HUES64 (cell line): ENCODE measurements around the gene TCF7.

ENCODE experiments used
- H3K27ac ChIP-seq: 2 replicates; pipeline ENCODE4 v1.7.0; 2013; ENCODE audit warnings: low read depth, low read length, inconsistent platforms
- H3K27me3 ChIP-seq: 2 replicates; pipeline ENCODE4 v1.6.1; 2013; ENCODE audit warnings: mild to moderate bottlenecking, low read length; ENCODE audit not compliant: insufficient read depth
- H3K36me3 ChIP-seq: 2 replicates; pipeline ENCODE4 v1.6.1; 2013; ENCODE audit warnings: mild to moderate bottlenecking, low read length; ENCODE audit not compliant: insufficient read depth
- H3K4me1 ChIP-seq: 2 replicates; pipeline ENCODE4 v1.6.1; 2013; ENCODE audit warnings: mild to moderate bottlenecking, low read length, moderate library complexity; ENCODE audit not compliant: insufficient read depth
- H3K4me3 ChIP-seq: 2 replicates; pipeline ENCODE4 v1.5.1; 2013; ENCODE audit warnings: mild to moderate bottlenecking, low read length, moderate library complexity
- H3K9ac ChIP-seq: 2 replicates; pipeline ENCODE4 v1.6.1; 2013; ENCODE audit warnings: mild to moderate bottlenecking, low read depth, low read length
- H3K9me3 ChIP-seq: 2 replicates; pipeline ENCODE4 v1.6.1; 2013; ENCODE audit warnings: low read depth, low read length; ENCODE audit not compliant: insufficient read depth
- WGBS: fragments of 150-250, 120-280 bp; methylation state at CpG from one replicate; pipeline ENCODE4 v1.1.7; 2013; ENCODE audit warnings: missing lambda C conversion rate; 5-methylcytosine and 5-hydroxymethylcytosine counted together

TCF7 gene

DNA sequence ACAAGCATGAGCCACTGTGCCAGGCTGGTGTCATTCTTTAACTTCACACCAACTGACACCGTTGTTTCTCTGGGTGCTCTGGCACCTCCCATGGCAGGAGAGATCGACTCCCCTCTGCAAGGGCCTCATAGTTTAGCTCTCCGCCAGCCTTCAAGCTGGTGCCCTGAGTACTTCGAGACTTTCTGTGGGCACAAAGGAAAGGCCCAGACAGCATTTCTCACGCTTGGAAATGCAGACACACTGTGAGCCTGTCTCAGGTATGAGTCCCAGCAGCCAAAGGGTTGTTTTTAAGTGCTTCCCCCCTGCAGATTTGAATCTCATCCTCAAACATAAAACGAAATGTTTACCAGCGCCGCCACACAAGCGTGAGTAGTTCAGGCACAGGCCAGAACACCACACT lies 11.1 kb upstream of the TCF7 start:
- Histone ChIP-seq H3K36me3 (no peaks in the 10 kb centered on the region), H3K27ac (no peak overlapping the region), H3K4me1 (peaks cover 31% of the 10 kb centered on the region), H3K27me3 (peaks cover 15% of the 10 kb centered on the region; the same call in 1 of the 2 replicates), H3K4me3 (no peak overlapping the region), H3K9me3 (no peaks in the 10 kb centered on the region), H3K9ac (no peak overlapping the region)
- WGBS: 90% methylated on average over 9 of the region's 9 CpGs

DNA sequence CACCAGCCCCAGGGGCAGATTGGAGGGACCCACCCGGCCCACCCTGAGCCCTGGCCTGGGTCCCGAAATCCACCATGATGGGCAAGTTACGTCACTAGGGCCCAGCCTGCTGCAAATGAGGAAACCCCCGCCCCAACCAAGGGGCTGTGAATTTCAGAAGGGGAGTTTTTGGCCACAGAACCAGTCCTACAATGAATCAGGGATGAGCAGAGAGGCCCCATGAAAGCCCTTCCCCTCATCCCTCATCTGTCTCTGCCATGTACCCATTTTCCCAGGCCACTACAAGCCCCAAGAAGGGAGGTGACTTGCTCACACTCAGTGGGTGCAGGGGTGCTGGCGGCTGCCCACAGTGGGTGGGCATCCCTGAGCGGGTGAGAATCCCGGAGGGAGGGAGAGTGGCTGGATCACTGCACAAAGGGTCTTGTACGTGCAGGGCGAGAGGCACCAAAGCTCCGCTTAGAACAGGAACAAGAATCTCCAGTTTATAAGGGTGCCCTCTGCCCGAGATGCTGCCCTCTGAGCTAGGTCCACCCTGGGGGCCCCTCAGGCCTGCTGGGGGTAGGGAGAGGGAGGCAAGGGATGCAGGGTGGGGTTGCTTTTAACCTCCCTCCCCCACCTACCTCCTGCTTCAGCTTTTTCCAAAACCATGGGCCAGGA lies 10.4 kb upstream of the TCF7 start:
- Histone ChIP-seq H3K4me3 (no peak overlapping the region), H3K36me3 (no peaks in the 10 kb centered on the region), H3K9me3 (no peaks in the 10 kb centered on the region), H3K27me3 (peaks cover 8% of the 10 kb centered on the region; the same call in 1 of the 2 replicates), H3K9ac (no peak overlapping the region), H3K4me1 (peaks cover 26% of the 10 kb centered on the region), H3K27ac (no peak overlapping the region)
- 91% methylated on average over 11 of the region's 11 CpGs for WGBS

DNA sequence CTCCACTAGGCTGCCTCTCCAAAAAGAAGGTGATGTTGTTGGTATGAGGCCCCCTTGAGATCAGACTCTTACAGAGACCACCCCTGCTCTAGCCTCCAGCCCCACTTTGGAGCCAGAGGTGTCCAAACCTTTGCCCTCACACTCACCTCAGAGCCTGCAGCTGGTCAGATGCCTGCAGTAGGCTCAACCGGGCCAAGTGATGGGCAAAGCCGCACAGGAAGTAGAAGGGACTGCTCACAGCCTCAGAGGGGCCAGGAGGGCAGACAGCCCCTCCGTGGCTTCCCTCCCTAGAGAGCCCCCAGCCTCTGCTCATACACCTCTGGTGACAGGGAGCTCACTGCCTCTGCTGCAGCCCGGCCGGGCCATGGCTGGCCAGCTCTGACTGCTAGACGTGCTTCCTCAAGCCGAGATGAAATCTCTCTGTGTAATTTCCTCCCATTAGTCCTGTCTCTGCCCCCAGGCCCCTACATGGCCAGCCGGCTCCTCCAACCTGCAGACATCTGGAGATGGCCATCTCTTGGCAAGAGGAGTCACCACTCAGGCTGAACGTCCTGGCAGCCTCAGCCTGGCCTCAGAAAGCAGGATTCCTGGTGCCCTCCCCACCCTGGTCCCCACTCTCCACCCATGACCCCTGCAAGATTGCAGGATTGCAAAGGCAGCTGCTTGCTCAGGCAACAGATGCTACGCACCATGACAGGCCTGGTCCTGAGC lies 7.3 kb upstream of the TCF7 start:
- H3K36me3 ChIP-seq: no peaks in the 10 kb centered on the region
- peaks cover 8% of the 10 kb centered on the region; the same call in 1 of the 2 replicates for H3K27me3 ChIP-seq
- peaks cover 5% of the 10 kb centered on the region; the same call in 1 of the 2 replicates for H3K4me1 ChIP-seq
- no peak overlapping the region for H3K4me3 ChIP-seq
- H3K9ac ChIP-seq: no peak overlapping the region
- no peak overlapping the region for H3K27ac ChIP-seq
- WGBS: 89% methylated on average over 10 of the region's 10 CpGs
- no peaks in the 10 kb centered on the region for H3K9me3 ChIP-seq

DNA sequence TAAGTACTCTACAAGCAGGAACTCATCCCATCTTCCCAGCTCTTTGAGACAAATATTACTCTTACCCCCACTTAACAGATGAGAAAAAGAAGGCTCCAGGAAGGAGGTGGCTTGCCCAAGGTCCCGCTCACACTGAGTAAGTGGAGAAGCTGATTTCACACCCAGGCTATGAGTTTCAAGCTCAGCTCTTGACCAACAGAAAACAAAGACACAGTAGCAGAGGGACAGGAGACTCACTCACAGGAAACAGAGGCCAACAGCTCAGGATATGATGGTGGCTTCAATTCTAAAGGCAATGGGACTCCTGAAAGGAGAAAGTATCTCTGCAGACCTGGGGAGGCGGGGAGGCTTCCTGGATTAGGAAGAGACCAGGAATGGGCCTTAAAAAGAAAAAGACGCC lies 6.7 kb upstream of the TCF7 start:
- Histone ChIP-seq H3K9ac (no peak overlapping the region), H3K36me3 (no peaks in the 10 kb centered on the region), H3K4me3 (no peak overlapping the region), H3K4me1 (peaks cover 5% of the 10 kb centered on the region; the same call in 1 of the 2 replicates), H3K27me3 (peaks cover 14% of the 10 kb centered on the region), H3K9me3 (no peaks in the 10 kb centered on the region), H3K27ac (no peak overlapping the region)
- WGBS: 89% methylated on average over 3 of the region's 3 CpGs

DNA sequence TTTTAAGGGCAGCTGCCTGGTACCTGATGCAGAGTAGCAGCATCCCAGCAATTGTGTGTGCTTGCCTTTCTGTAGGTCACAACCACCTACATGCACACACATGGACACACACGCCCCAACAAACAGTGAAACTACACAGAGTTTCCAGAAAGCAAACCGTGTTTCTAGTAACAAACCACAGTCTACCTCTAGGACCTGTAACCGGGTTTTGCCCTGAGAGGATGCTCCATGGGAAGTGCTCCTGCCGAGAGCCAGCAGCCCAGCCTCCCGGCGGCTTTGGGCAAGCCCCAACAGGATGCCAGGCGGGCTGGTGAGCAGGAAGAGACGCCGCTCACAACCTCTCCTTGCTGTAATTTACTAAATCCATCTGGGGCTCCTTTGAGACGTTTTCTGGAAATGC lies 4.1 kb upstream of the TCF7 start:
- H3K4me1 ChIP-seq: peaks cover 8% of the 10 kb centered on the region
- H3K27me3 ChIP-seq: peaks cover 27% of the 10 kb centered on the region
- no peak overlapping the region for H3K9ac ChIP-seq
- H3K4me3 ChIP-seq: no peak overlapping the region
- no peaks in the 10 kb centered on the region for H3K36me3 ChIP-seq
- H3K27ac ChIP-seq: no peak overlapping the region
- H3K9me3 ChIP-seq: no peaks in the 10 kb centered on the region
- 60% methylated on average over 10 of the region's 10 CpGs for WGBS

DNA sequence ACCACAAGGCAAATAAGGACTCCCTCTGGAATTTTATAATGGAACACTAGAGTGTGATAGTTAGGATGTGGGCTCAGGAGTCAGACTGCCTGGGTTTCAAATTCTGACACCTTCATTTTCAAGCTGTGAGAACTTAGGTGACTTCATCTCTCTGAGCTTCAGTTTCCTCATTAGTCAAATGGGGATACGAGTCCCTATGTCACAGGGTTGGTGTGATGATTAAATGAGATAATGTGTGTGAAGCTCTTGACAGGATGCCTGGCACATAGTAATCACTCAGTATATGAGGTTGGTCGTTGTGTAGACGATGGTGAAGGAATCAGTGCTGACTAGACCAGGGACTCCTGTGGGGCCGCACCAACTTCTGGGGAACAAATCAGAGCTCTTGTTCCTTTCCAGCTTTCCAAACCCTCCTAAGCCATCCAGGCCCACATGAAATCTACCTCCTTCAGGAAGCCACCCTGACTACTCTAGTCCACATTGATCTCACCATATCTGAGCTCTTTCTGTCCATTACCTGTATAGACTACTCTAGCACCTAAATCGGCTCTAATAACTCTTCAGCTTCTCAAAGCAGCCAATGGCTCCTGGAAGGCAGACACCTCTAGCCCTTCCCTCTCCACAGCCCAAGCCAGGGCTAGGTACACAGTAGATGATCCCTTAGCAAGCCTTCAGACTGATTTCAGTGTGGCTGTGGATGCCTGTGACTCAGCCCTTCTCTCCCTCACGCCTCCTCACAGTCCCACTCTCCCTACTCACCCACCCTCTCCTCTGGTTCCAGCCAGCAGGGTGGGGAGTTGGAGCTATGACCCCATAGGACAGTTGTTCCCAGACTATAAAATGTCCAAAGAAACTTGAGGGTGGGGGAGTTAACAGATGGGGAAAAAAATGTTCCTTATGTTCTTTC lies 2.5 kb upstream of the TCF7 start:
- Histone ChIP-seq H3K36me3 (peaks cover 3% of the 10 kb centered on the region; the same call in 1 of the 2 replicates), H3K27ac (no peak overlapping the region), H3K4me3 (no peak overlapping the region), H3K4me1 (peaks cover 12% of the 10 kb centered on the region), H3K9ac (no peak overlapping the region), H3K9me3 (no peaks in the 10 kb centered on the region), H3K27me3 (peaks cover 27% of the 10 kb centered on the region)
- 89% methylated on average over 6 of the region's 6 CpGs for WGBS

DNA sequence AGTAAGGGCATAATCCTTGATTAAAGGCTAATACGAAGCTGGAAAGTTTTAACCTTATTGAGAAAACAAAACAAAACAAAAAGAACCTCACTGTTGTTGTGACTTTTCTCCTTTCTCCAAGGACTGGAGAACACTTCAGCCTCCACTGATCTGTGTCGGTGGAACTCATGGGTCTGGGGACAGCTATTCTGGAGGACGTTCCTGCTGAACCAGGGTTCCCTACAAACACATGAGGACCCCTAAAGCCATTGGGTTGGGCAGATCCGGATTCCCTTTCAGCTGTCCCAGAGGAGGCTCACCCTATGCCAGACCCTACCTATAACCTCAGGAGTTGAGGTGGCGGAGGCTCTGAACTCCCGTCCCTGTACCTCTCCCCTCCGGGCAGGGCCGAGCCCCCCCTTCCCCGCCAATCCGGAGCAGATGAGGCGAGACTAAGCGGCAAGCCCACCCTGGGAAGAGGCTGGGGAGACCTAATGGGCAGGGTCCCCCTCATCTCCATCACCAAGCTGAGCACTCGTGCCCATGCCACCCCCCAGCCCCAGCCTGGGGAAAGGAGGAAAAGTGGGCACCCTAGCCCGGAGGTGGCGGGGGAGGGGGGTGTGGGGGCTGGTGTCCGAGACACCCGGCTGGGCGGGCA lies 1.6 kb upstream of the TCF7 start:
- H3K9me3 ChIP-seq: no peaks in the 10 kb centered on the region
- no peak overlapping the region for H3K9ac ChIP-seq
- H3K4me3 ChIP-seq: no peak overlapping the region
- WGBS: 93% methylated on average over 18 of the region's 18 CpGs
- peaks cover 12% of the 10 kb centered on the region for H3K4me1 ChIP-seq
- H3K36me3 ChIP-seq: peaks cover 9% of the 10 kb centered on the region; the same call in 1 of the 2 replicates
- H3K27me3 ChIP-seq: peaks cover 27% of the 10 kb centered on the region
- no peak overlapping the region for H3K27ac ChIP-seq

DNA sequence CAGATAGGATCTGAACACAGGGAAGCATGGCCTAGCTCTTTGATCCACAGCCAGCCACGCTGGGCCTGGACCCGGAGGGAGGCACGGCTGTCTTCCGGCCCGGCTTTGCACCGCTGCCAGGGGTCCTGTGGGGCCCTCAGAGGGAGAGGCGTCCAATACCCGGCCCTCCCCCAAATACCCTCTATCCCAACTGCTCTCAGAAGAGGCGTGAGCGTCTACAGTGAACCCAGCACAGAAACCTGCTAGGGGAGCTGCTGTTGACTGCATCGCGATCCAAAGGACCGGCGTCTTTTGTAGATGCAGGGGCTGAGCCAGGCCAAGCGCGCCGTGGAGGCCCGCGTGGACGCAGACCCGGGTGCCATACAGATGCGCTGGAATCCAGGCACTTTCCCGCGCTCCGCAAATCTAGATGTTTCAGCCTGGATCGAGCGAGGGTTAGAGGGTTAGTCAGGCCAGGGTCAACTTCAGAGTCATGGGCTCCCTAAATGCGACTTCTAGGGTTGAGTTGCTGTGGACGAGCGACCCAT lies 1.1 kb upstream of the TCF7 start:
- Histone ChIP-seq H3K4me3 (peak overlapping the region; percentile 75), H3K9me3 (no peaks in the 10 kb centered on the region), H3K27me3 (peaks cover 27% of the 10 kb centered on the region), H3K4me1 (peaks cover 12% of the 10 kb centered on the region), H3K36me3 (peaks cover 9% of the 10 kb centered on the region; the same call in 1 of the 2 replicates), H3K9ac (no peak overlapping the region), H3K27ac (no peak overlapping the region)
- 90% methylated on average over 30 of the region's 30 CpGs for WGBS

DNA sequence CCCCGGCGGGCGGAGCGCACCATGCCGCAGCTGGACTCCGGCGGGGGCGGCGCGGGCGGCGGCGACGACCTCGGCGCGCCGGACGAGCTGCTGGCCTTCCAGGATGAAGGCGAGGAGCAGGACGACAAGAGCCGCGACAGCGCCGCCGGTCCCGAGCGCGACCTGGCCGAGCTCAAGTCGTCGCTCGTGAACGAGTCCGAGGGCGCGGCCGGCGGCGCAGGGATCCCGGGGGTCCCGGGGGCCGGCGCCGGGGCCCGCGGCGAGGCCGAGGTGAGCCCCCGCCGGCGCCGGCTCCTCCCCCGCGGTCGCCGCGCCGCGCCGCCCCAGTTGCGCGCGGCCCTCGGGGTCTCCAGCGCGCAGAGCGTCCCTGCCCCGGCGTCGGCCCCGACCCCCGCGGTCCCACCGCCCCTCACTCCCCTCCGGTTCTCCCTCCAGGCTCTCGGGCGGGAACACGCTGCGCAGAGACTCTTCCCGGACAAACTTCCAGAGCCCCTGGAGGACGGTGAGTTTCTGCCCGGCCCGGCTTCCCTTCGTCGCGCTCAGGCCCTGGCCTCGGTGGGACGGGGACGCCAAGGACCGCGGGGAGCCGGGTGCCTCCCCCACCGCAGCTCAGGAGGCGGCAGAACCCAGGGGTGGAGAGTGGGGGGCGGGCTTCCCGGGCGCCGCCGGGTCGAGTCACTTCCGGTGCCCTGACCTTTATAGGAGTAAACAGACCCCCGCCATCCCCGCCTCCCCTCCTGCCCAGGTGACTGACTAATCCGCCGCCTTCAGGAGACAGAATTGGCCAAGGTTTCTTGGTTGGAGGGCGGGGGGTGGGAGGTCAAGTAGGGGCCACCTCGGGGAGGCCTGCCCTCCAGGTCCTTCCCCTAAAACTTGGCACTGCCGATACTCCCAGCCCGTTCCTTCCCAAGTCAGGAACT lies 665 bp downstream of the TCF7 start:
- peak overlapping the region; percentile 59; the same call in 1 of the 2 replicates for H3K27ac ChIP-seq
- WGBS: under 1% methylated on average over 107 of the region's 110 CpGs
- H3K27me3 ChIP-seq: peaks cover 27% of the 10 kb centered on the region
- peak overlapping the region; percentile 57 for H3K9ac ChIP-seq
- no peaks in the 10 kb centered on the region for H3K9me3 ChIP-seq
- H3K36me3 ChIP-seq: peaks cover 9% of the 10 kb centered on the region; the same call in 1 of the 2 replicates
- H3K4me3 ChIP-seq: peak overlapping the region; percentile 75
- peaks cover 12% of the 10 kb centered on the region for H3K4me1 ChIP-seq

DNA sequence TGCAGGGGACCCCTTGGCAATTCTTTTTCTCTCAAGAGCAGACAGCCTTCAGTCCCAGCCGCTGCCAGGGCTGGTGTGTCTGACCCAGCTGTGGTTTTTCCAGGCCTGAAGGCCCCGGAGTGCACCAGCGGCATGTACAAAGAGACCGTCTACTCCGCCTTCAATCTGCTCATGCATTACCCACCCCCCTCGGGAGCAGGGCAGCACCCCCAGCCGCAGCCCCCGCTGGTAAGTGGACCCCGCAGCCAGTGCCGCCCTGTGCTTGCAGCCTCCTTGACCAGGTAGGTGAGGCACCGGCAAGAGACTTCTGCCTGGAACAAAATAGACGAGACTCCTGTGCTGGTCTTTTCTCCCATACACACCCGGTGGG lies 1.3 kb downstream of the TCF7 start:
- no peaks in the 10 kb centered on the region for H3K9me3 ChIP-seq
- 69% methylated on average over 13 of the region's 13 CpGs for WGBS
- H3K9ac ChIP-seq: no peak overlapping the region
- peak overlapping the region; percentile 8; the same call in 1 of the 2 replicates for H3K27ac ChIP-seq
- H3K36me3 ChIP-seq: peaks cover 9% of the 10 kb centered on the region; the same call in 1 of the 2 replicates
- H3K4me1 ChIP-seq: peaks cover 7% of the 10 kb centered on the region; the same call in 1 of the 2 replicates
- H3K27me3 ChIP-seq: peaks cover 27% of the 10 kb centered on the region
- peak overlapping the region; percentile 75 for H3K4me3 ChIP-seq
